ENCODE measurements around the gene UBL4A. TPM values are rescaled to one million over a fixed set of nuclear protein-coding genes. Genes with fewer than 3 reads are reported as not detected.

UBL4A gene
- total and polyA plus RNA-seq, 8 donors: 8.0 to 50.1 (median 27.3) TPM

DNA sequence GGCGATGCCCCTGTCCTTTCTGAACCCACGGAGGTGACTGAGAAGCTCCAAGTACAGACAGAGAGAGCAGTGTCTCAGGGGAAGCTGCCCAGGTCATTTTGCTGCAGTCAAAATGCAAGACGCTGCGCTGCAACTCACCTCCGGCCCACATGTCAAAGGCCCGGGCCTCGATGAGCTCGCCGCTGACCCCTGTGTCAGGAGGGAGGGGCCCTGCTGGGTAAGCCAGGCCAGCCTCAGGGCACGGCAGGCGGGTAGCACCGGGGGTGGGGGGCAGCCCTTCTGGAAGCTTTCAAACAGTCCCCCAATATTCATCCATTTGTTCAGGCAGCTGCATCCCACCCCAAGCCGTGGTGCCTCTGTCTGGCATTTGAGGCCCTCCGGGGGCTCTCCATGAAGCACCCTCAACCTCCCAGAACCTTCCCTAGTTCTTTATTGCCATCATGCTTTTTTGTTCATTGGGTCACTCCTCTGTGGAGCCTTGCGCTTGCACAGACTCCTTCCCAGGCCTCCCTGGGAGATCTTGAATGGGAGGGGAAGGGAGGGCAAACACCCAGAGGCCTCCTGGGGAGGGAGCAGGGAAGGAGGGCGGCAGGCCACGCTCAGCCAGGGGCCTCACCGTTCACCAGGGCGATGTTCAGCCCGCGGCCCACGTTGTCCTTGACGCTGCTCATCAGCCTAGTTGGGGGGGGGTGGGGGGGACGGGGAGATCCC, 21.4 kb upstream of the UBL4A start:
- no peak for DNase-seq
- Histone ChIP-seq H3K9me3 (peaks cover 0 to 15% (median 5%) of the 10 kb centered on the region in 4 donors), H3K36me3 (peaks cover 0 to 65% (median 55%) of the 10 kb centered on the region in 4 donors), H3K4me3 (no peak overlapping the region), H3K27ac (no peak overlapping the region), H3K27me3 (no peaks in the 10 kb centered on the region), H3K4me1 (no peaks in the 10 kb centered on the region)
- no peak for TF ChIP-seq POLR2A (IDR thresholded peaks at IDR 0.05)
- TF ChIP-seq EP300 (IDR thresholded peaks at IDR 0.05): no peak
- TF ChIP-seq, protein P1, sequence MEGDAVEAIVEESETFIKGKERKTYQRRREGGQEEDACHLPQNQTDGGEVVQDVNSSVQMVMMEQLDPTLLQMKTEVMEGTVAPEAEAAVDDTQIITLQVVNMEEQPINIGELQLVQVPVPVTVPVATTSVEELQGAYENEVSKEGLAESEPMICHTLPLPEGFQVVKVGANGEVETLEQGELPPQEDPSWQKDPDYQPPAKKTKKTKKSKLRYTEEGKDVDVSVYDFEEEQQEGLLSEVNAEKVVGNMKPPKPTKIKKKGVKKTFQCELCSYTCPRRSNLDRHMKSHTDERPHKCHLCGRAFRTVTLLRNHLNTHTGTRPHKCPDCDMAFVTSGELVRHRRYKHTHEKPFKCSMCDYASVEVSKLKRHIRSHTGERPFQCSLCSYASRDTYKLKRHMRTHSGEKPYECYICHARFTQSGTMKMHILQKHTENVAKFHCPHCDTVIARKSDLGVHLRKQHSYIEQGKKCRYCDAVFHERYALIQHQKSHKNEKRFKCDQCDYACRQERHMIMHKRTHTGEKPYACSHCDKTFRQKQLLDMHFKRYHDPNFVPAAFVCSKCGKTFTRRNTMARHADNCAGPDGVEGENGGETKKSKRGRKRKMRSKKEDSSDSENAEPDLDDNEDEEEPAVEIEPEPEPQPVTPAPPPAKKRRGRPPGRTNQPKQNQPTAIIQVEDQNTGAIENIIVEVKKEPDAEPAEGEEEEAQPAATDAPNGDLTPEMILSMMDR (IDR thresholded peaks at IDR 0.05): no peak
- 83 to 97% (median 85%) methylated on average over 5 to 24 of the region's 24 CpGs for WGBS, 5 donors
- intact Hi-C loops (cut with DNase I; ENCODE audit: low total_unique reads): no loop called here

DNA sequence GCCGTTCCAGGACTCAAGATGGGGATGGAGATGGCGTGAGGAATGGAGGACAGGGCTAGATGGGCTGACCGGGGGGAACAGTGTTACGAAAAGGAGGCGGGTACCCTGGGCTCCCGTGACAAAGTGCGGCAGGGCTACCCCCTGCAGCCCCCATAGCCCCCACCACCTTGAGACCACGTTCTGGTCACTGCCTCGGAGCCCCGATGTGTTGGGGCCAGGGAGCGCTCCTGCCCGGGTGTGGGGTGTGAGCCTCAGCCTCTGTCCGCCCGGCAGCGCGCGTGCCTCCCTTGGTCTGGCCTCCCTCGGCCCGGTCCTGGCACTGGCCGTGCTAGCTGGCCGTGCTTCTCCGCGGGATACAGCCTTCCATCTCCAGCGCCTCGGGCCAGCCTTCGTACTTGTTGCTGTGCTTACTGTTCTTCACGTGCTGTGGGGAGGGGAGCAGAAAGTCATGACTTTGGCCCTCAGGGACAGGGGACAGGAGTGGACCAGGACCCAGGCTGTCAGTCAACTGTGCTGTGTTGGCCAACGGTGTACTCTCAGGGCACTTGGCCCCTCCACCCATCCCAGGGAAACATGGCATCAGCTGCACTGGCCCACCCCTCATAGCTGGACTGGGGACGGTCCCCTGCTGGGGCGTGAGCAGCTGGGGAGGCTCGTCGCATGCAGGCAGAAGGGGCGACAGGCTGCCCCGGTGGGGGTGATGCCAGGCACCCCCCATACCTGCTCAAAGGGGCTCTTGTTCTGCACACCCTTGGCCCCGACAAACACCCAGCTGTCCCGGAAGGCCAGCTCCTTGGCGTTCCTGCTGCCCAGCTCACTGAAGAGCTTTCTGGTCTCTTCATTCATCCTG, 20.3 kb upstream of the UBL4A start:
- 91 to 94% (median 92%) methylated on average over 4 to 37 of the region's 37 CpGs for WGBS, 5 donors
- Histone ChIP-seq H3K4me1 (no peaks in the 10 kb centered on the region), H3K27me3 (no peaks in the 10 kb centered on the region), H3K27ac (no peak overlapping the region), H3K4me3 (no peak overlapping the region), H3K36me3 (peaks cover 0 to 64% (median 53%) of the 10 kb centered on the region in 4 donors), H3K9me3 (peaks cover 0 to 15% (median 5%) of the 10 kb centered on the region in 4 donors)
- no peak for DNase-seq
- TF ChIP-seq POLR2AphosphoS5 (IDR thresholded peaks at IDR 0.05): no peak
- intact Hi-C loops (cut with DNase I; ENCODE audit: low total_unique reads): no loop called here

DNA sequence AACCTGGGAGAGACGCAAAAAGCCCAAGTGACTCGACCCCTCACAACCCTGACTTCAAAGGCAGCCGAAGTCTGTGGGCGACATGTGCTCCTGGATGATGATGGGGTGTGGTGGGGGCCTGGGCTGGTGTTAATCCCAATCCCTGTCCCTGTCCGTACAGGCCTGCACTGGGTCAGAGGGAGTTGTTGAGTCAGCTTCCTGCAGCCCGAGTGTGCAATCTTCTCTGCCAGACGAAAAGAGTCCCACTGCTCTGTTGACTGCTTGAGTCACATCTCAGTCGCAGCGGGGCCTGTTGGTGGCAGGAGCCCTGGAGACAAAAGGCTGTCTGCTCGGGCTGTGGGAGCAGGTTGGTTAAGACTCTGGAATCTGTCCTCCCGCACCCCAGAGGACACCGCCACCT, 19.3 kb upstream of the UBL4A start:
- no peaks in the 10 kb centered on the region for H3K4me1 ChIP-seq
- WGBS, 5 donors: 73 to 91% (median 83%) methylated on average over 9 to 12 of the region's 12 CpGs
- H3K9me3 ChIP-seq: peaks cover 0 to 15% (median 5%) of the 10 kb centered on the region in 4 donors

DNA sequence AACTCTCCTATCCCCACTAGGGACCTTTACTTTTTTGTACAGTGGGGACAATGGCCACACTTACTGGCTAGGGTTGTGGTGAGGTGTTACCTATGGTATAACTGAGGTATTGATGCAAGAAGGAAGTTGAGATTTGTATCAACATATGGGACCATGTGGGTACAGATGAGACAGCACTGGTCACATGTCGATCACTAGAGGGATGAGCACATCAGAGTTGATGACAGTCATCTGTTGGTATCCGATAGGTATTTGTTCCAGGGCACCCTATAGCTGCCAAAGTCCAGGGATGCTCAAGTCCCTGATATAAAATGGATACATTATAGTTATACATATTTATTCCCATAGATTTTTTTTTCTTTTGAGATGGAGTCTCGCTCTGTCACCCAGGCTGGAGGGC, 16.6 kb upstream of the UBL4A start:
- intact Hi-C loops (cut with DNase I; ENCODE audit: low total_unique reads): no loop called here
- TF ChIP-seq, protein P1 (IDR thresholded peaks at IDR 0.05): no peak
- TF ChIP-seq POLR2A (IDR thresholded peaks at IDR 0.05): no peak
- TF ChIP-seq POLR2AphosphoS5 (IDR thresholded peaks at IDR 0.05): no peak
- TF ChIP-seq EP300 (IDR thresholded peaks at IDR 0.05): no peak
- peaks cover 0 to 32% (median 31%) of the 10 kb centered on the region in 4 donors for H3K36me3 ChIP-seq
- no peak for DNase-seq
- H3K4me1 ChIP-seq: no peaks in the 10 kb centered on the region
- H3K27me3 ChIP-seq: no peaks in the 10 kb centered on the region
- no peak overlapping the region for H3K27ac ChIP-seq
- WGBS, 5 donors: 83 to 91% (median 87%) methylated on average over 3 of the region's 3 CpGs
- no peaks in the 10 kb centered on the region for H3K9me3 ChIP-seq
- H3K4me3 ChIP-seq: no peak overlapping the region

More for the DNA sequence above, 19.3 kb upstream of the UBL4A start:
- Histone ChIP-seq H3K27me3 (no peaks in the 10 kb centered on the region), H3K36me3 (peaks cover 0 to 56% (median 47%) of the 10 kb centered on the region in 4 donors), H3K4me3 (no peak overlapping the region), H3K27ac (no peak overlapping the region)
- TF ChIP-seq POLR2A (IDR thresholded peaks at IDR 0.05) (no peak), EP300 (IDR thresholded peaks at IDR 0.05) (no peak), POLR2AphosphoS5 (IDR thresholded peaks at IDR 0.05) (no peak)
- TF ChIP-seq, protein P1 (IDR thresholded peaks at IDR 0.05): no peak
- no peak for DNase-seq
- intact Hi-C loops (cut with DNase I; ENCODE audit: low total_unique reads): no loop called here
